ENCODE measurements around the gene BTG1. TPM values are rescaled to one million over a fixed set of nuclear protein-coding genes. Genes with fewer than 3 reads are reported as not detected.

Gene BTG1
- total and polyA plus RNA-seq, 9 of the 15 experiments (the other 6 are each of a cell fraction or from before 2014, with no cell fraction given), result 3.7 to 28.6 (median 7.4) TPM

DNA sequence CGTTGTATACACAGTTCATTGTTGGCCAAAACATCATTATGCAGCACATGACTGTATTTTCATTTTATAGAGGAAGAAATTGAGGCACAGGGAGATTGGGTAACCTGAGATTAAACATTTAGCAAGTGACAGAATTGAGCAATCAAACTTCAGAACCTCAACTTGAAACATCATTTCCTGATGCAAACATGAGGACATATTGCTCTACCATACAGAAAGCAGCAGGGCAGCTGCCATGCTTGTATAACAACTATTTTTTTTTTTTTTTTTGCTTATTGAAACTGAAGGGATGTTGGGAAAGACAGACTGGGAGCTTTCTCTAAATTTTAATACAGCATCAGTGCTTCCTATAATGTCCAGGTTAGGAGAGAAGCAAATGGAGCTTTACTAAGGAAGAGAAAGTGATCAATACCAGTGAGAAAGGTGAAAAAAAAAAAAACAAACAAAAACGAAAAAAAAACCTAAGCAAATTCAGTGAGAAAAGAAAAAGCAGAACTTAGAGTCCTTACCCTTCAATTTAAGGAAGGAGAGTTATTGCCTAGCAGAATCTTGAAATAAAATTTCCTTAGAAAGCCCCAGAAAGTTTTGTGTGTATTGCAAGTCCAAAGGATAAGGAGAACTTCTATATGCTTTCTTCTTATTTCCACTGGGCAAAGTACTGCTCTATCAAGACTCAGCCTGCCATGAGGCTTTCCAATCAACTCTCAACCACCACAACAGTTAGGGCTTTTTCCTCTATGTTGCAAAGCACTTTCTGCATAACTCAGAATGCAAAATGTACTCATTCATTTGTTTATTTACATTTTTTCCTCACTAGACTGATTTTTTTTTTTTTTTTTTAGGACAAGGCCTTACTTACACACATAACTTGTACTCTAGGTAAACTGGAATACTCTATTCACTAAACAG, 21.6 kb downstream of the BTG1 start (continued):
- no peak for TF ChIP-seq TEAD4 (IDR thresholded peaks at IDR 0.05; ENCODE audit: low read length)
- TF ChIP-seq TEAD4 (CRISPR knock-in tag; IDR thresholded peaks at IDR 0.05; ENCODE audit: borderline replicate concordance), result no peak
- TF ChIP-seq TBL1XR1 (IDR thresholded peaks at IDR 0.05; ENCODE audit: low read length in 2 of 2), result no peak

DNA sequence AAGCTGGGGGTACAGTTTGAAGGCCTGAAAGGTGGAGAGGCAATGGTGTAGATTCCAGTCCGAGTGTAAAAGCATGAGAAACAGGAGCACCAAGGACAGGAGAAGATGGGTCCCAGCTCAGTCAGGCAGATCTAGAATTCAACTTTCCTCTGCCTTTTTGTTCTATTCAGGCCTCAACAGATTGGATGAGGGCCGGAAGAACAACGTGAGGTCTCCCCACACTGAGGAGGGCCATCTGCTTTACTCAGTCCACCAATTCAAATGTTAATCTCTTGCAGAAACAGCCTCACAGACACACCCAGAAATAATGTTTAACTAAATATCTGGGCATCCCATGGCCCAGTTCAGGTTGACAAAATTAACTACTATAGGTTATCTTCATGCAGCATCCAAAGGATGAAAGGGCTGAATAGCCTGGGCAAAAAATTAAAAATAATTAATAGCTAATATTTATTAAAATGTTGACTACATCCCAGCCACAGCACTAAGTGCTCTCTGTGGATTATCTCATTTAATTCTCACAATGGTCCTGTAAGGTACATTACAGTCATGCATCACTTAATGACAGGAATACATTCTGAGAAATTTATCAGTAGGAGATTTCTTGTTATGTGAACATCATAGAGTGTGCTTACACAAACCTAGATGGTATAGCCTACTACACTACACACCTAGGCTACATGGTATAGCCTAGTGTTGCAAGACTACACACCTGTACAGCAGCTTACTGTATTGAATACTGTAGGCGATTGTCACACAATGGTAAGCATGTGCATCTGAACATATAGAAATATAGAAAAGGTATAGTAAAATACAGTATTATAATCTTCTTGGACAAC, 22.5 kb downstream of the BTG1 start:
- TF ChIP-seq KDM5B (IDR thresholded peaks at IDR 0.05; ENCODE audit: insufficient replicate concordance, low read depth, low read length) (no peak), PBX2 (CRISPR knock-in tag; IDR thresholded peaks at IDR 0.05; ENCODE audit: low read depth) (no peak), PBX2 (tag; conservative IDR thresholded peaks at IDR 0.05; ENCODE audit: low read depth) (no peak)
- in situ Hi-C loops (cut with MboI), result no loop called here

More for the DNA sequence above, 22.5 kb downstream of the BTG1 start:
- ChIA-PET CTCF (ENCODE audit: low intra/inter-chr PET ratio) (no interaction called here), POLR2A (interaction anchor here (0.6 to 5.6 kb wide), 4 partner anchors 11 to 30 kb away, joined by 3 to 32 read pairs (median 4); partner anchors contain the start of gene BTG1)
- Histone ChIP-seq H2AFZ (ENCODE audit: low read depth, low read length) (no peak overlapping the region), H3K4me3 (no peak overlapping the region), H4K20me1 (replicated peaks; ENCODE audit: control insufficient read depth, insufficient read depth, low read length) (no peaks in the 10 kb centered on the region), H3K4me2 (ENCODE audit: insufficient read depth, low read length) (no peak overlapping the region), H3K27ac (ENCODE audit: extremely low read depth, low read depth, low read length) (no peak overlapping the region), H3K79me2 (ENCODE audit: control insufficient read depth, insufficient read depth, low read length) (peaks cover 6% of the 10 kb centered on the region; the same call in 2 of the 3 replicates), H3K9ac (ENCODE audit: insufficient read depth in 1 of 2, low read depth in 2 of 2, low read length in 2 of 2) (no peak overlapping the region), H3K27me3 (ENCODE audit: control insufficient read depth in 2 of 2, insufficient read depth in 2 of 2, low read length in 2 of 2) (no peaks in the 10 kb centered on the region), H3K4me1 (replicated peaks in 1 of 2; ENCODE audit: control insufficient read depth in 2 of 2, insufficient read depth in 2 of 2, low read length in 2 of 2) (peaks cover 0 to 8% of the 10 kb centered on the region in 2 experiments; a peak in 2 of 5 replicates), H3K36me3 (ENCODE audit: control insufficient read depth, insufficient read depth, low read length) (peaks cover 3% of the 10 kb centered on the region; the same call in 1 of the 3 replicates), H3K9me3 (replicated peaks; ENCODE audit: control insufficient read depth, insufficient read depth, low read depth, low read length) (no peaks in the 10 kb centered on the region), H3K9me1 (ENCODE audit: control insufficient read depth, insufficient read depth, low read length) (no peaks in the 10 kb centered on the region)
- WGBS (ENCODE audit: insufficient coverage, low coverage, missing lambda C conversion rate), result 70% methylated on average over 4 of the region's 4 CpGs
- no TSS peak for BruUV-seq (replicated peaks)
- intact Hi-C loops (cut with micrococcal nuclease), result no loop called here
- ATAC-seq (peak; percentile 25; the same call in 2 of the 3 replicates), DNase-seq (ENCODE audit: extremely low read depth in 1 of 4, low spot score in 3 of 4) (no peak), FAIRE-seq (no peak)

Measured in K562 (cell line).